Measurements from ENCODE around the gene ZKSCAN1. TPM values are rescaled to one million over a fixed set of nuclear protein-coding genes. Genes with fewer than 3 reads are reported as not detected.
A peak's percentile ranks its signal among the peaks of the same experiment; 100 is the strongest.

The ZKSCAN1 gene
- total RNA-seq, 1 donor from 2014 or later, result 36.6 TPM

DNA sequence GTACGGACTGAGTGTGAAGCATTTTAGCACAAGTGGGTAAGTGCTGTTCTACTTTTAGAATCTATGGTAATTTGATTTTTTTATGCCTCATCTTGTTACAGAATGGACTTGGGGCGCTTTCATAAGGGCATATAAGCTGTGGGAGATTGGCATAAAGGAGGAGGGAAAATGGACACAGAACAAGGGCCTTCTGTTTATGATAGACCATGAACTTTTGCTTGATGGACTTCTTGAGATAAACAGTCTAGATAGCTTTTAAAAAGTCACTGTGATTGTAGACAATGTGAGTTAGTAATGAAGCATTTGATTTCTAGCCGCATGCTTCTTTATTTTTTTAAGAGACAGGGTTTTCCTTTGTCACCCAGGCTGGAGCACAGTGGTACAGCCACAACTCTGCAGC, 36.2 kb downstream of the ZKSCAN1 start:
- Histone ChIP-seq H3K4me1 (peaks cover 40% of the 10 kb centered on the region), H3K27ac (no peak overlapping the region), H3K27me3 (no peaks in the 10 kb centered on the region), H3K4me3 (no peak overlapping the region), H3K9me3 (no peaks in the 10 kb centered on the region), H3K36me3 (no peaks in the 10 kb centered on the region)
- intact Hi-C loops (cut with DNase I), result no loop called here
- no peak for TF ChIP-seq POLR2AphosphoS5 (IDR thresholded peaks at IDR 0.05; ENCODE audit: insufficient read depth in 1 of 2, low read depth in 1 of 2)
- TF ChIP-seq POLR2A (IDR thresholded peaks at IDR 0.05), result no peak
- no peak for DNase-seq (ENCODE audit: extremely low spot score in 2 of 2)

GRCh38 chr7:100053215-100053614, 37.8 kb downstream of the ZKSCAN1 start:
- TF ChIP-seq POLR2AphosphoS5 (IDR thresholded peaks at IDR 0.05; ENCODE audit: insufficient read depth in 1 of 2, low read depth in 1 of 2) (peak in 1 of 2 donors; percentile 45), POLR2A (IDR thresholded peaks at IDR 0.05) (no peak)
- DNase-seq (ENCODE audit: extremely low spot score in 2 of 2), result no peak
- intact Hi-C loops (cut with DNase I), result no loop called here
- Histone ChIP-seq H3K27ac (no peak overlapping the region), H3K4me3 (no peak overlapping the region), H3K27me3 (no peaks in the 10 kb centered on the region), H3K4me1 (peaks cover 40% of the 10 kb centered on the region), H3K36me3 (peaks cover 0 to 15% of the 10 kb centered on the region in 2 donors), H3K9me3 (no peaks in the 10 kb centered on the region)

GRCh38 chr7:100057006-100057405, 41.6 kb downstream of the ZKSCAN1 start:
- TF ChIP-seq POLR2A (IDR thresholded peaks at IDR 0.05) (no peak), POLR2AphosphoS5 (IDR thresholded peaks at IDR 0.05; ENCODE audit: insufficient read depth in 1 of 2, low read depth in 1 of 2) (no peak), CTCF (IDR thresholded peaks at IDR 0.05) (no peak)
- no peak for DNase-seq (ENCODE audit: extremely low spot score in 2 of 2)
- Histone ChIP-seq H3K27ac (no peak overlapping the region), H3K4me1 (peaks cover 17% of the 10 kb centered on the region), H3K27me3 (no peaks in the 10 kb centered on the region), H3K4me3 (no peak overlapping the region), H3K9me3 (no peaks in the 10 kb centered on the region), H3K36me3 (peaks cover 0 to 45% of the 10 kb centered on the region in 2 donors)
- intact Hi-C loops (cut with DNase I), result no loop called here

DNA sequence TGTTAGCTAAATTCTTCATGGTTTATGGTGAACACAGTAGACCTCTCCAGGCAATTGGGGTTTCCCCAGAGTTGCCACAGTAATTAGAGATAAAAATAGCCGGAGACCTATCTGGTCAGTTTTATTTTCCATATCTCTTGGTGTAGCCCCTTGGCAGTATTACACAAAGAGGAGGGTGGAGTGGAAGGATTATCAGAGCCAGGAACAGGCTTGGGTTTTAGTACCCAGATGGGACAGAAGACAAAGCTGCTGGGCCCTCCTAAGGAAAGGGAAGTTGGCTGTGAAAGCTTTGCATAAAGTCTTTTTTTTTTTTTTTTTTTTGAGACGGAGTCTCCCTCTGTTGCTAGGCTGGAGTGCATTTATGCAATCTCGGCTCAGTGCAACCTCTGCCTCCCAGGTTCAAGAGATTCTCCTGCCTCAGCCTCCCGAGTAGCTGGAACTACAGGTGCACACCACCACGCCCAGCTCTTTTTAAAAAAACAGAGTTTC, 43.9 kb downstream of the ZKSCAN1 start:
- no peak for DNase-seq (ENCODE audit: extremely low spot score in 2 of 2)
- intact Hi-C loops (cut with DNase I), result no loop called here
- peaks cover 0 to 60% of the 10 kb centered on the region in 2 donors for H3K36me3 ChIP-seq
- H3K27me3 ChIP-seq, result no peaks in the 10 kb centered on the region
- peaks cover under 1% of the 10 kb centered on the region for H3K4me1 ChIP-seq
- H3K4me3 ChIP-seq, result no peak overlapping the region
- no peak for TF ChIP-seq POLR2A (IDR thresholded peaks at IDR 0.05)
- TF ChIP-seq POLR2AphosphoS5 (IDR thresholded peaks at IDR 0.05; ENCODE audit: insufficient read depth in 1 of 2, low read depth in 1 of 2), result no peak
- no peak for TF ChIP-seq CTCF (IDR thresholded peaks at IDR 0.05)
- H3K9me3 ChIP-seq, result no peaks in the 10 kb centered on the region
- H3K27ac ChIP-seq, result no peak overlapping the region

- intact Hi-C loops (cut with DNase I), result no loop called here
- Histone ChIP-seq H3K9me3 (no peaks in the 10 kb centered on the region), H3K27me3 (no peaks in the 10 kb centered on the region), H3K36me3 (peaks cover 0 to 65% of the 10 kb centered on the region in 2 donors), H3K27ac (no peak overlapping the region), H3K4me3 (no peak overlapping the region), H3K4me1 (peaks cover 17% of the 10 kb centered on the region)
- TF ChIP-seq CTCF (IDR thresholded peaks at IDR 0.05), result no peak
- TF ChIP-seq POLR2A (IDR thresholded peaks at IDR 0.05), result no peak
- TF ChIP-seq POLR2AphosphoS5 (IDR thresholded peaks at IDR 0.05; ENCODE audit: insufficient read depth in 1 of 2, low read depth in 1 of 2), result no peak
- no peak for DNase-seq (ENCODE audit: extremely low spot score in 2 of 2)
Measured at GRCh38 chr7:100061518-100062193, 46.3 kb downstream of the ZKSCAN1 start.

GRCh38 chr7:100063376-100063775, 48.0 kb downstream of the ZKSCAN1 start:
- peaks cover 0 to 48% of the 10 kb centered on the region in 2 donors for H3K36me3 ChIP-seq
- no peaks in the 10 kb centered on the region for H3K27me3 ChIP-seq
- H3K27ac ChIP-seq, result no peak overlapping the region
- H3K4me3 ChIP-seq, result no peak overlapping the region
- H3K4me1 ChIP-seq, result peaks cover 18% of the 10 kb centered on the region
- H3K9me3 ChIP-seq, result no peaks in the 10 kb centered on the region
- TF ChIP-seq CTCF (IDR thresholded peaks at IDR 0.05) (no peak), POLR2A (IDR thresholded peaks at IDR 0.05) (no peak), POLR2AphosphoS5 (IDR thresholded peaks at IDR 0.05; ENCODE audit: insufficient read depth in 1 of 2, low read depth in 1 of 2) (no peak)
- no peak for DNase-seq (ENCODE audit: extremely low spot score in 2 of 2)
- intact Hi-C loops (cut with DNase I), result no loop called here
